SK-N-SH (cell line): Measurements from ENCODE around the gene INPP5A. TPM values are rescaled to one million over a fixed set of nuclear protein-coding genes. Genes with fewer than 3 reads are reported as not detected.

Experiments used
- CTCF ChIA-PET: fragments of 300-600, 350-600 bp; formaldehyde crosslinking; extraction: SDS; loops from one replicate; lab custom pipeline; 2021; lab: Yijun Ruan, JAX
- POLR2A ChIA-PET: fragments of 350-600 bp; sonication (Branson Sonifier 250); formaldehyde crosslinking; extraction: SDS; loops from one replicate; lab custom pipeline; 2020; ENCODE audit warnings: antibody characterized with exemption, inconsistent platforms; lab: Yijun Ruan, JAX
- DNase-seq: peaks from one replicate; pipeline ENCODE4 v3.0.0; 2012
- H2AFZ ChIP-seq: fragments of 200-600 bp; sonication (generic); 2 replicates; pipeline ENCODE4 v1.8.1; 2016; ENCODE audit warnings: antibody characterized with exemption, mild to moderate bottlenecking, low read depth
- H3F3A ChIP-seq: fragments of 200-600 bp; sonication (generic); replicated peaks from 2 replicates; pipeline ENCODE3; 2016; ENCODE audit warnings: antibody characterized with exemption, mild to moderate bottlenecking; ENCODE audit not compliant: insufficient read depth
- H3K27ac ChIP-seq, 2 experiments: fragments of 200-500 bp in 1 of 2; fragments of 200-600 bp in 1 of 2; sonication (Bioruptor generic) in 1 of 2; sonication (generic), shearing (Covaris generic) in 1 of 2; 2 replicates each; pipeline versions ENCODE4 v1.5.1 to v1.6.1; 2014 to 2016; ENCODE audit warnings: low read depth in 2 of 2, inconsistent platforms in 1 of 2, low read length in 1 of 2, mild to moderate bottlenecking in 1 of 2, mixed read lengths in 1 of 2
- H3K27me3 ChIP-seq: fragments of 200-600 bp; sonication (generic), shearing (Covaris generic); 2 replicates; pipeline ENCODE4 v1.6.1; 2016; ENCODE audit warnings: mixed run types; ENCODE audit not compliant: insufficient read depth
- H3K36me3 ChIP-seq, 2 experiments: fragments of 200-500 bp in 1 of 2; fragments of 200-600 bp in 1 of 2; sonication (Bioruptor generic) in 1 of 2; sonication (generic) in 1 of 2; replicated peaks in 1 of 2; 2 replicates each; pipeline versions ENCODE3 to v1.5.1; 2014 to 2016; ENCODE audit warnings: low read length in 1 of 2, mild to moderate bottlenecking in 1 of 2; ENCODE audit not compliant: insufficient read depth in 2 of 2, control insufficient read depth in 1 of 2
- H3K4me1 ChIP-seq, 2 experiments: fragments of 200-500 bp in 1 of 2; fragments of 200-600 bp in 1 of 2; sonication (Bioruptor generic) in 1 of 2; sonication (generic), shearing (Covaris generic) in 1 of 2; 2 replicates each; pipeline versions ENCODE4 v1.5.1 to v1.6.1; 2014 to 2016; ENCODE audit warnings: low read depth in 1 of 2, low read length in 1 of 2, mixed run types in 1 of 2; ENCODE audit not compliant: insufficient read depth in 2 of 2, control insufficient read depth in 1 of 2
- H3K4me2 ChIP-seq: fragments of 200-600 bp; sonication (generic), shearing (Covaris generic); 2 replicates; pipeline ENCODE4 v1.6.1; 2017; ENCODE audit warnings: mixed run types
- H3K4me3 ChIP-seq, 2 experiments: fragments of 200-500 bp in 1 of 2; fragments of 200-600 bp in 1 of 2; sonication (Bioruptor generic) in 1 of 2; sonication (generic), shearing (Covaris generic) in 1 of 2; 2 replicates each; pipeline versions ENCODE4 v1.5.1 to v1.8.1; 2014 to 2016; ENCODE audit warnings: low read depth in 2 of 2, inconsistent platforms in 1 of 2, low read length in 1 of 2, mild to moderate bottlenecking in 1 of 2, mixed read lengths in 1 of 2, moderate library complexity in 1 of 2
- H3K79me2 ChIP-seq: fragments of 200-600 bp; sonication (generic); 2 replicates; pipeline ENCODE4 v1.8.1; 2017; ENCODE audit warnings: mild to moderate bottlenecking; ENCODE audit not compliant: insufficient read depth
- H3K9ac ChIP-seq: fragments of 200-600 bp; sonication (generic); 2 replicates; pipeline ENCODE4 v1.6.1; 2017; ENCODE audit warnings: mixed run types
- H3K9me2 ChIP-seq: fragments of 200-600 bp; sonication (generic); 2 replicates; pipeline ENCODE4 v1.6.1; 2017; ENCODE audit warnings: mixed run types
- H3K9me3 ChIP-seq: fragments of 200-600 bp; sonication (generic); 2 replicates; pipeline ENCODE4 v1.6.1; 2017; ENCODE audit warnings: mixed run types, mild to moderate bottlenecking, moderate library complexity
- H4K20me1 ChIP-seq: fragments of 200-600 bp; sonication (generic); 2 replicates; pipeline ENCODE4 v1.6.1; 2017; ENCODE audit warnings: mild to moderate bottlenecking, mixed run types; ENCODE audit not compliant: insufficient read depth
- CHD2 ChIP-seq: fragments of 150-350 bp; IDR thresholded peaks from 2 replicates; pipeline ENCODE4 v1.6.1; 2018; ENCODE audit warnings: low read length; ENCODE audit not compliant: partially characterized antibody
- CTCF ChIP-seq: fragments of 200-600 bp; sonication (generic); IDR thresholded peaks from 2 replicates; pipeline ENCODE4 v1.6.1; 2017; ENCODE audit warnings: antibody characterized with exemption, mild to moderate bottlenecking, moderate library complexity
- ELF1 ChIP-seq: IDR thresholded peaks from 2 replicates; pipeline ENCODE4 v1.4.0; 2012
- EP300 ChIP-seq, 2 experiments: IDR thresholded peaks; 2 replicates each; pipeline versions ENCODE4 v1.4.0 to v1.6.1; 2012; ENCODE audit warnings: borderline replicate concordance in 1 of 2, low read depth in 1 of 2, low read length in 1 of 2
- EZH2phosphoT487 ChIP-seq: fragments of 200-600 bp; sonication (generic); IDR thresholded peaks from 2 replicates; pipeline ENCODE4 v1.6.1; 2017; ENCODE audit warnings: low read depth, mixed run types, mild to moderate bottlenecking, antibody characterized with exemption, moderate library complexity, borderline replicate concordance
- FOSL2 ChIP-seq: IDR thresholded peaks from 2 replicates; pipeline ENCODE4 v1.4.0; 2012; ENCODE audit warnings: low read depth, mild to moderate bottlenecking, moderate library complexity, borderline replicate concordance
- FOXM1 ChIP-seq: IDR thresholded peaks from 2 replicates; pipeline ENCODE4 v1.4.0; 2012; ENCODE audit warnings: low read depth, mild to moderate bottlenecking
- GABPA ChIP-seq: IDR thresholded peaks from 2 replicates; pipeline ENCODE4 v1.4.0; 2012; ENCODE audit warnings: low read depth, mild to moderate bottlenecking
- GATA2 ChIP-seq: sonication (generic); formaldehyde crosslinking; IDR thresholded peaks from 2 replicates; pipeline ENCODE4 v1.5.0; 2020; ENCODE audit warnings: mild to moderate bottlenecking, missing genetic modification reagents
- MAX ChIP-seq: IDR thresholded peaks from 2 replicates; pipeline ENCODE4 v1.4.0; 2012; ENCODE audit warnings: low read depth
- MEF2A ChIP-seq: IDR thresholded peaks from 2 replicates; pipeline ENCODE4 v1.4.0; 2012; ENCODE audit warnings: low read depth, borderline replicate concordance
- MXI1 ChIP-seq: IDR thresholded peaks from 2 replicates; pipeline ENCODE4 v1.6.1; 2012; ENCODE audit warnings: mild to moderate bottlenecking, low read depth, low read length, improper control_type of control experiment
- NFIC ChIP-seq: IDR thresholded peaks from 2 replicates; pipeline ENCODE4 v1.4.0; 2012; ENCODE audit warnings: borderline replicate concordance
- NRF1 ChIP-seq: IDR thresholded peaks from 2 replicates; pipeline ENCODE4 v1.6.1; 2012; ENCODE audit warnings: low read depth, mild to moderate bottlenecking, low read length
- POLR2AphosphoS5 ChIP-seq: IDR thresholded peaks from 2 replicates; pipeline ENCODE4 v1.6.1; 2012; ENCODE audit warnings: low read depth, low read length
- RAD21 ChIP-seq: IDR thresholded peaks from 2 replicates; pipeline ENCODE4 v1.6.1; 2012; ENCODE audit warnings: mild to moderate bottlenecking, low read length
- RXRA ChIP-seq: IDR thresholded peaks from 2 replicates; pipeline ENCODE4 v1.4.0; 2012; ENCODE audit warnings: low read depth, mild to moderate bottlenecking, borderline replicate concordance
- SMC3 ChIP-seq: IDR thresholded peaks from 2 replicates; pipeline ENCODE4 v1.6.1; 2012; ENCODE audit warnings: low read depth, low read length, improper control_type of control experiment
- TAF1 ChIP-seq: IDR thresholded peaks from 2 replicates; pipeline ENCODE4 v1.6.1; 2012; ENCODE audit warnings: low read depth, mild to moderate bottlenecking, low read length, moderate library complexity, borderline replicate concordance
- TCF12 ChIP-seq: IDR thresholded peaks from 2 replicates; pipeline ENCODE4 v1.4.0; 2012
- ZBTB33 ChIP-seq: IDR thresholded peaks from 2 replicates; pipeline ENCODE4 v1.4.0; 2012; ENCODE audit warnings: low read depth, borderline replicate concordance
- WGBS: methylation state at CpG from one replicate; pipeline ENCODE4 v1.1.6; 2017; ENCODE audit warnings: low lambda C conversion rate; 5-methylcytosine and 5-hydroxymethylcytosine counted together
- polyA plus RNA-seq, 3 experiments: library from polyadenylated mRNA; depleted of rRNA; stranded (reverse); fragments of >200 nt; gene quantifications; 2 replicates each; pipeline ENCODE4 v1.2.3, GENCODE V29; 2012

Gene INPP5A
- polyA plus RNA-seq, 1 of the 3 experiments (the other 2 are of a cell fraction): 12.0 TPM

GRCh38 chr10:132787495-132788179 is 250.1 kb downstream of the INPP5A start:
- Histone ChIP-seq H3K79me2 (no peaks in the 10 kb centered on the region), H3K4me2 (no peak overlapping the region), H3K9ac (no peak overlapping the region), H3K27ac (no peak overlapping the region), H3K4me1 (no peaks in the 10 kb centered on the region), H3K27me3 (peaks cover 46% of the 10 kb centered on the region), H4K20me1 (0 out of 2 replicates have a peak, but pooled peaks cover 4% of the 10 kb centered on the region), H3K4me3 (no peak overlapping the region), H3K9me3 (no peaks in the 10 kb centered on the region), H3K36me3 (no peaks in the 10 kb centered on the region), H2AFZ (no peak overlapping the region), H3F3A (no peaks in the 10 kb centered on the region), H3K9me2 (no peaks in the 10 kb centered on the region)
- WGBS: no CpG with 5 or more reads among the region's 80 CpGs
- ChIA-PET CTCF (interaction anchor here (4.0 kb wide), 1 partner anchor 133 kb away, joined by 28 read pairs; no protein-coding TSS in a partner anchor), POLR2A (no interaction called here)
- peak; percentile 68 for DNase-seq
- no peak for TF ChIP-seq TAF1
- TF ChIP-seq EZH2phosphoT487: no peak
- no peak for TF ChIP-seq GABPA
- no peak for TF ChIP-seq FOSL2
- no peak for TF ChIP-seq NFIC
- no peak for TF ChIP-seq CHD2
- no peak for TF ChIP-seq MEF2A
- no peak for TF ChIP-seq TCF12

- CTCF ChIA-PET: interaction anchor here (4.0 kb wide), 1 partner anchor 133 kb away, joined by 28 read pairs; no protein-coding TSS in a partner anchor
- Histone ChIP-seq H3K9ac (no peak overlapping the region), H3K27ac (no peak overlapping the region), H3F3A (no peaks in the 10 kb centered on the region), H4K20me1 (0 out of 2 replicates have a peak, but pooled peaks cover 4% of the 10 kb centered on the region), H3K79me2 (no peaks in the 10 kb centered on the region), H3K4me2 (no peak overlapping the region; the same call in 1 of the 2 replicates), H3K27me3 (peaks cover 52% of the 10 kb centered on the region), H3K36me3 (no peaks in the 10 kb centered on the region), H3K4me1 (no peaks in the 10 kb centered on the region), H3K4me3 (no peak overlapping the region), H3K9me3 (no peaks in the 10 kb centered on the region), H2AFZ (no peak overlapping the region), H3K9me2 (no peaks in the 10 kb centered on the region)
- DNase-seq: peak; percentile 76
- WGBS: 11% methylated on average over 43 of the region's 79 CpGs
- no peak for TF ChIP-seq EP300 (IDR thresholded peaks at IDR 0.05; ENCODE audit: borderline replicate concordance in 1 of 2, low read depth in 1 of 2, low read length in 1 of 2)
- TF ChIP-seq POLR2AphosphoS5: no peak
- no peak for TF ChIP-seq FOXM1
- peak; percentile 16; the same call in 1 of the 2 replicates for TF ChIP-seq RAD21
- TF ChIP-seq SMC3: peak; percentile 17; the same call in 1 of the 2 replicates
- no peak for TF ChIP-seq CHD2
- TF ChIP-seq ZBTB33: no peak
- TF ChIP-seq RXRA: no peak
- no peak for TF ChIP-seq ELF1
- no peak for TF ChIP-seq GATA2
- no peak for TF ChIP-seq MAX
- no peak for TF ChIP-seq TCF12
- no peak for TF ChIP-seq MXI1
- peak; percentile 21 for TF ChIP-seq CTCF
- no peak for TF ChIP-seq NRF1
- POLR2A ChIA-PET: no interaction called here
These were observed 250.7 kb downstream of the INPP5A start for GRCh38 chr10:132788180-132788830.
